ENCODE measurements around the gene FOXL3.

The FOXL3 gene

GRCh38 chr7:300546-301290 lies 10.7 kb downstream of the FOXL3 start:
- Histone ChIP-seq H3K4me1 (ENCODE audit: control insufficient read depth, insufficient read depth, low read length, poor library complexity, severe bottlenecking) (no peaks in the 10 kb centered on the region), H3K27ac (ENCODE audit: insufficient read depth, low read length, poor library complexity, severe bottlenecking) (no peak overlapping the region), H3K27me3 (replicated peaks; ENCODE audit: control insufficient read depth, insufficient read depth, low read length, poor library complexity, severe bottlenecking) (no peaks in the 10 kb centered on the region), H3K36me3 (ENCODE audit: control insufficient read depth, insufficient read depth, low read length) (no peaks in the 10 kb centered on the region), H3K9me3 (ENCODE audit: control insufficient read depth, low read length) (no peaks in the 10 kb centered on the region), H3K4me3 (ENCODE audit: insufficient read depth, low read depth, low read length, poor library complexity, severe bottlenecking) (no peak overlapping the region)
- DNase-seq = no peak

- Histone ChIP-seq H3K4me3 (ENCODE audit: insufficient read depth, low read depth, low read length, poor library complexity, severe bottlenecking) (no peak overlapping the region), H3K27ac (ENCODE audit: insufficient read depth, low read length, poor library complexity, severe bottlenecking) (no peak overlapping the region), H3K27me3 (replicated peaks; ENCODE audit: control insufficient read depth, insufficient read depth, low read length, poor library complexity, severe bottlenecking) (no peaks in the 10 kb centered on the region), H3K36me3 (ENCODE audit: control insufficient read depth, insufficient read depth, low read length) (no peaks in the 10 kb centered on the region), H3K4me1 (ENCODE audit: control insufficient read depth, insufficient read depth, low read length, poor library complexity, severe bottlenecking) (no peaks in the 10 kb centered on the region), H3K9me3 (ENCODE audit: control insufficient read depth, low read length) (no peaks in the 10 kb centered on the region)
- no peak for DNase-seq
Measured at GRCh38 chr7:301291-302053, 11.5 kb downstream of the FOXL3 start.

- Histone ChIP-seq H3K36me3 (ENCODE audit: control insufficient read depth, insufficient read depth, low read length) (no peaks in the 10 kb centered on the region), H3K27me3 (replicated peaks; ENCODE audit: control insufficient read depth, insufficient read depth, low read length, poor library complexity, severe bottlenecking) (no peaks in the 10 kb centered on the region), H3K27ac (ENCODE audit: insufficient read depth, low read length, poor library complexity, severe bottlenecking) (no peak overlapping the region), H3K9me3 (ENCODE audit: control insufficient read depth, low read length) (no peaks in the 10 kb centered on the region), H3K4me3 (ENCODE audit: insufficient read depth, low read depth, low read length, poor library complexity, severe bottlenecking) (no peak overlapping the region), H3K4me1 (ENCODE audit: control insufficient read depth, insufficient read depth, low read length, poor library complexity, severe bottlenecking) (no peaks in the 10 kb centered on the region)
- no peak for DNase-seq
Measured at GRCh38 chr7:302054-302992, 12.4 kb downstream of the FOXL3 start.

- Histone ChIP-seq H3K9me3 (ENCODE audit: control insufficient read depth, low read length) (no peaks in the 10 kb centered on the region), H3K4me3 (ENCODE audit: insufficient read depth, low read depth, low read length, poor library complexity, severe bottlenecking) (no peak overlapping the region), H3K4me1 (ENCODE audit: control insufficient read depth, insufficient read depth, low read length, poor library complexity, severe bottlenecking) (no peaks in the 10 kb centered on the region), H3K27me3 (replicated peaks; ENCODE audit: control insufficient read depth, insufficient read depth, low read length, poor library complexity, severe bottlenecking) (no peaks in the 10 kb centered on the region), H3K27ac (ENCODE audit: insufficient read depth, low read length, poor library complexity, severe bottlenecking) (no peak overlapping the region), H3K36me3 (ENCODE audit: control insufficient read depth, insufficient read depth, low read length) (no peaks in the 10 kb centered on the region)
- no peak for DNase-seq
Measured at GRCh38 chr7:303425-303824, 13.5 kb downstream of the FOXL3 start.

- H3K27ac ChIP-seq (ENCODE audit: insufficient read depth, low read length, poor library complexity, severe bottlenecking) = no peak overlapping the region
- no peak overlapping the region for H3K4me3 ChIP-seq (ENCODE audit: insufficient read depth, low read depth, low read length, poor library complexity, severe bottlenecking)
- H3K36me3 ChIP-seq (ENCODE audit: control insufficient read depth, insufficient read depth, low read length) = no peaks in the 10 kb centered on the region
- no peaks in the 10 kb centered on the region for H3K27me3 ChIP-seq (replicated peaks; ENCODE audit: control insufficient read depth, insufficient read depth, low read length, poor library complexity, severe bottlenecking)
- H3K9me3 ChIP-seq (ENCODE audit: control insufficient read depth, low read length) = no peaks in the 10 kb centered on the region
- no peak for DNase-seq
- H3K4me1 ChIP-seq (ENCODE audit: control insufficient read depth, insufficient read depth, low read length, poor library complexity, severe bottlenecking) = no peaks in the 10 kb centered on the region
Measured at GRCh38 chr7:303884-304573, 14.1 kb downstream of the FOXL3 start.

GRCh38 chr7:304574-305409 lies 14.8 kb downstream of the FOXL3 start:
- Histone ChIP-seq H3K4me1 (ENCODE audit: control insufficient read depth, insufficient read depth, low read length, poor library complexity, severe bottlenecking) (no peaks in the 10 kb centered on the region), H3K4me3 (ENCODE audit: insufficient read depth, low read depth, low read length, poor library complexity, severe bottlenecking) (no peak overlapping the region), H3K27ac (ENCODE audit: insufficient read depth, low read length, poor library complexity, severe bottlenecking) (no peak overlapping the region), H3K36me3 (ENCODE audit: control insufficient read depth, insufficient read depth, low read length) (no peaks in the 10 kb centered on the region), H3K9me3 (ENCODE audit: control insufficient read depth, low read length) (no peaks in the 10 kb centered on the region), H3K27me3 (replicated peaks; ENCODE audit: control insufficient read depth, insufficient read depth, low read length, poor library complexity, severe bottlenecking) (no peaks in the 10 kb centered on the region)
- DNase-seq = no peak

GRCh38 chr7:305410-306151 lies 15.6 kb downstream of the FOXL3 start:
- no peak overlapping the region for H3K27ac ChIP-seq (ENCODE audit: insufficient read depth, low read length, poor library complexity, severe bottlenecking)
- DNase-seq = no peak
- no peaks in the 10 kb centered on the region for H3K9me3 ChIP-seq (ENCODE audit: control insufficient read depth, low read length)
- no peak overlapping the region for H3K4me3 ChIP-seq (ENCODE audit: insufficient read depth, low read depth, low read length, poor library complexity, severe bottlenecking)
- no peaks in the 10 kb centered on the region for H3K36me3 ChIP-seq (ENCODE audit: control insufficient read depth, insufficient read depth, low read length)
- no peaks in the 10 kb centered on the region for H3K27me3 ChIP-seq (replicated peaks; ENCODE audit: control insufficient read depth, insufficient read depth, low read length, poor library complexity, severe bottlenecking)
- H3K4me1 ChIP-seq (ENCODE audit: control insufficient read depth, insufficient read depth, low read length, poor library complexity, severe bottlenecking) = no peaks in the 10 kb centered on the region

- H3K4me3 ChIP-seq (ENCODE audit: insufficient read depth, low read depth, low read length, poor library complexity, severe bottlenecking) = no peak overlapping the region
- H3K36me3 ChIP-seq (ENCODE audit: control insufficient read depth, insufficient read depth, low read length) = no peaks in the 10 kb centered on the region
- no peaks in the 10 kb centered on the region for H3K9me3 ChIP-seq (ENCODE audit: control insufficient read depth, low read length)
- no peak overlapping the region for H3K27ac ChIP-seq (ENCODE audit: insufficient read depth, low read length, poor library complexity, severe bottlenecking)
- DNase-seq = no peak
- H3K4me1 ChIP-seq (ENCODE audit: control insufficient read depth, insufficient read depth, low read length, poor library complexity, severe bottlenecking) = no peaks in the 10 kb centered on the region
- H3K27me3 ChIP-seq (replicated peaks; ENCODE audit: control insufficient read depth, insufficient read depth, low read length, poor library complexity, severe bottlenecking) = no peaks in the 10 kb centered on the region
Measured at GRCh38 chr7:307970-308369, 18.0 kb downstream of the FOXL3 start.

Measured in effector memory CD4-positive, alpha-beta T cell (primary cell).